Peyer's patch (tissue), 4 donors: ENCODE measurements around the gene C3orf20. TPM values are rescaled to one million over a fixed set of nuclear protein-coding genes. Genes with fewer than 3 reads are reported as not detected.
A peak's percentile ranks its signal among the peaks of the same experiment; 100 is the strongest.

Experiments
- DNase-seq, 3 donors: peaks; one replicate each; pipeline ENCODE4 v3.0.0-alpha.2; 2017 to 2019
- H3K27ac ChIP-seq, 4 donors: fragments of 200-600 bp; sonication (generic); one replicate each; pipeline ENCODE4 v1.5.1; 2016 to 2019
- H3K27me3 ChIP-seq, 2 donors: fragments of 200-600 bp; sonication (generic); one replicate each; pipeline ENCODE4 v1.5.1; 2019
- H3K36me3 ChIP-seq, 3 donors: fragments of 200-600 bp; sonication (generic); one replicate each; pipeline ENCODE4 v1.5.1; 2016 to 2019
- H3K4me1 ChIP-seq, 4 donors: fragments of 200-600 bp; sonication (generic); one replicate each; pipeline ENCODE4 v1.5.1; 2016 to 2019
- H3K4me3 ChIP-seq, 4 donors: fragments of 200-600 bp; sonication (generic); 1 replicate in 3 of 4; 2 replicates in 1 of 4; pipeline ENCODE4 v1.5.1; 2016 to 2019; ENCODE audit warnings: mild to moderate bottlenecking in 1 of 4
- H3K9me3 ChIP-seq, 4 donors: fragments of 200-600 bp; sonication (generic); one replicate each; pipeline ENCODE4 v1.5.1; 2016 to 2019; ENCODE audit warnings: mild to moderate bottlenecking in 1 of 4
- POLR2A ChIP-seq, 2 donors: fragments of 450-650 bp; IDR thresholded peaks; one replicate each; pipeline ENCODE4 v1.5.1; 2017; ENCODE audit warnings: antibody characterized with exemption in 2 of 2, mild to moderate bottlenecking in 2 of 2, moderate library complexity in 2 of 2
- total RNA-seq, 4 donors: library from RNA; depleted of rRNA; stranded (reverse); fragments of >200 nt; gene quantifications; one replicate each; pipeline ENCODE4 v1.1.0, GENCODE V29; 2016
- TF ChIP-seq, protein P1 (sequence below), 6 experiments: fragments of 450-650 bp in 4 of 6; fragments of 200-600 bp in 2 of 6; sonication (generic) in 1 of 6; IDR thresholded peaks; one replicate each; pipeline ENCODE4 v1.5.1; 2017 to 2019; ENCODE audit warnings: antibody characterized with exemption in 6 of 6, mild to moderate bottlenecking in 3 of 6, moderate library complexity in 1 of 6

The C3orf20 gene
- total RNA-seq, 4 donors from 2014 or later, result not detected

DNA sequence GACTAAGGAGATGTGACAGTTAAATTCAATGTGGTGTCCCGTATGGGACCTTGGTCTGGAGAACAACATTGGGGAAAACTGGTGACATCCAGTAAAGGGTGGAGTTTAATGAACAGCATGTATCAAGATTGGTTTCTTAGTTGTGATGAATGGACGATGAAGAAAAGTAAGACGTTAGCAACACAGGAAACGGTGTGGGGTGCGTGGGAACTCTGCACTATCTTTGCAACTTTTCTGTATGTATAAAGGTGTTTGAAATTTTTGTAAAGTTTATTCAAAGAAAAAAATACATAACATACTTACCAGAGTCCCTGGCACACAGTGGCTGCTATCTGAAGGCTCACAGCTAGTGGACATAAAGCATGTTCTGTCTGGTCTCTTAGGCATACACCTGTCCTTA is 29.5 kb upstream of the C3orf20 start:
- no peak overlapping the region for H3K4me3 ChIP-seq
- H3K27ac ChIP-seq, result no peak overlapping the region
- no peaks in the 10 kb centered on the region for H3K36me3 ChIP-seq
- no peaks in the 10 kb centered on the region for H3K9me3 ChIP-seq
- DNase-seq, result no peak
- H3K27me3 ChIP-seq, result no peaks in the 10 kb centered on the region
- peaks cover 0 to 17% (median 0%) of the 10 kb centered on the region in 4 donors for H3K4me1 ChIP-seq
- no peak for TF ChIP-seq POLR2A (IDR thresholded peaks at IDR 0.05)
- TF ChIP-seq, protein P1, sequence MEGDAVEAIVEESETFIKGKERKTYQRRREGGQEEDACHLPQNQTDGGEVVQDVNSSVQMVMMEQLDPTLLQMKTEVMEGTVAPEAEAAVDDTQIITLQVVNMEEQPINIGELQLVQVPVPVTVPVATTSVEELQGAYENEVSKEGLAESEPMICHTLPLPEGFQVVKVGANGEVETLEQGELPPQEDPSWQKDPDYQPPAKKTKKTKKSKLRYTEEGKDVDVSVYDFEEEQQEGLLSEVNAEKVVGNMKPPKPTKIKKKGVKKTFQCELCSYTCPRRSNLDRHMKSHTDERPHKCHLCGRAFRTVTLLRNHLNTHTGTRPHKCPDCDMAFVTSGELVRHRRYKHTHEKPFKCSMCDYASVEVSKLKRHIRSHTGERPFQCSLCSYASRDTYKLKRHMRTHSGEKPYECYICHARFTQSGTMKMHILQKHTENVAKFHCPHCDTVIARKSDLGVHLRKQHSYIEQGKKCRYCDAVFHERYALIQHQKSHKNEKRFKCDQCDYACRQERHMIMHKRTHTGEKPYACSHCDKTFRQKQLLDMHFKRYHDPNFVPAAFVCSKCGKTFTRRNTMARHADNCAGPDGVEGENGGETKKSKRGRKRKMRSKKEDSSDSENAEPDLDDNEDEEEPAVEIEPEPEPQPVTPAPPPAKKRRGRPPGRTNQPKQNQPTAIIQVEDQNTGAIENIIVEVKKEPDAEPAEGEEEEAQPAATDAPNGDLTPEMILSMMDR (IDR thresholded peaks at IDR 0.05), result no peak

DNA sequence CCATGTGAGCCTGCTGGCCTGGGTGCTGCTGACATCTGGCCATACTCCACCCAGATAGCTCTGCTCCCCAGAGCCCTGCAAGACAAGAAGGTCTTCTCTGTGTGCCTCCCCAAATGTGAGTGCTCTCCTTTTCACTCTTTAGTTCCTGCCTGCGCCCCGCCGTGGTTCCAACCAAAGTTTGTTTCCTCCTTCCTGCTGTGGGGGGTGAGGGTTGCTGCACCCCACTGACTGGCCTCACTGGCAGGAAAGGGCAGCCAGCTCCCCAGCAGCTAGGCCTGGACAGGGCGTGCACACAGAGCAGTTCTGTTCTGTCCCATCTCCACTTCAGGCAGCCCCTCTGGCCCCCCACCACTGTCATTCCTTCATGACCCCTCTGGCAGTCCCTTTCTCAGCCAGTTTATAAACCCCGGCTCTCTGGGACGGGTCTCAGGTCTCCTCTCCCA is 28.8 kb upstream of the C3orf20 start:
- Histone ChIP-seq H3K27me3 (no peaks in the 10 kb centered on the region), H3K4me3 (no peak overlapping the region), H3K27ac (no peak overlapping the region), H3K36me3 (no peaks in the 10 kb centered on the region), H3K4me1 (peaks cover 0 to 17% (median 0%) of the 10 kb centered on the region in 4 donors), H3K9me3 (no peaks in the 10 kb centered on the region)
- DNase-seq, result no peak
- TF ChIP-seq POLR2A (IDR thresholded peaks at IDR 0.05), result no peak
- TF ChIP-seq, protein P1 (IDR thresholded peaks at IDR 0.05), result no peak

DNA sequence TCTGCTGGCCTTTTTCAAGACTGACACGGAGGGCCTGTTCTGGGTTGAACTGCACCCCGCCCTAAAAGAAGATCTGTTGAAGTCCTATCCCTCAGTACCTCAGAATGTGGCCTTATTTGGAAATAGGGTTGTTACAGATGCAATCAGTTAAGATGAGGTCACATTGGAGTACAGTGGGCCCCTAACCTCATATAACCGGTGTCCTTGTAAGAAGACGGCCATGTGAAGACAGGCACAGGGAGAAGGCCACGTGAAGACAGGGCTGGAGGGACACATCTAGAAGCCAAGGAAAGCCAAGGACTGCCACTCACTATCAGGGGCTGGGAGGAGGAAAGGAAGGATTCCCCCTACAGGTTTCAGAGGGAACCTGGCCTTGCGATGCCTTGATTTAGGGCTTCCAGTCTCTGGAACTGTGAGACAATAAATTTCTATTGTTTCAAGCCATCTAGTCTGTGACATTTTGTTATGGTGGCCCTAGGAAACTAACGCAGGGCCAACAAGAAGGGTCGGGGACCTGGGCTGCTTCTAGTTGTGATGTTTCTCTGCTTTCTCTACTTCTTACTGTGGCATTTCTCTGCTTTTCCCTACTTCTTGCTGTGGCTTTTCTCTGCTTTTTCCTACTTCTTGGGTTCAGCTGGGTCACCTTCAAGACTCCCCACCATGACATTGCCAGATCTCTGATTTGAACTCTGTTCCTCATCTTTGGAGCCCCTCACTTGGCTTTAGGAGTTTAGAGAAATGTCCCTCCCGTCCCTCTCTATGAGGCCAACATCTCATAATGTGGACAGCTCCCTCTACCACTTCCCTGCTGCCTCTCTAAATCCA is 28.1 kb upstream of the C3orf20 start:
- TF ChIP-seq, protein P1 (IDR thresholded peaks at IDR 0.05), result no peak
- H3K27ac ChIP-seq, result no peak overlapping the region
- H3K27me3 ChIP-seq, result no peaks in the 10 kb centered on the region
- H3K9me3 ChIP-seq, result no peaks in the 10 kb centered on the region
- DNase-seq, result no peak
- H3K4me3 ChIP-seq, result no peak overlapping the region
- peaks cover 0 to 17% (median 0%) of the 10 kb centered on the region in 4 donors for H3K4me1 ChIP-seq
- H3K36me3 ChIP-seq, result no peaks in the 10 kb centered on the region

DNA sequence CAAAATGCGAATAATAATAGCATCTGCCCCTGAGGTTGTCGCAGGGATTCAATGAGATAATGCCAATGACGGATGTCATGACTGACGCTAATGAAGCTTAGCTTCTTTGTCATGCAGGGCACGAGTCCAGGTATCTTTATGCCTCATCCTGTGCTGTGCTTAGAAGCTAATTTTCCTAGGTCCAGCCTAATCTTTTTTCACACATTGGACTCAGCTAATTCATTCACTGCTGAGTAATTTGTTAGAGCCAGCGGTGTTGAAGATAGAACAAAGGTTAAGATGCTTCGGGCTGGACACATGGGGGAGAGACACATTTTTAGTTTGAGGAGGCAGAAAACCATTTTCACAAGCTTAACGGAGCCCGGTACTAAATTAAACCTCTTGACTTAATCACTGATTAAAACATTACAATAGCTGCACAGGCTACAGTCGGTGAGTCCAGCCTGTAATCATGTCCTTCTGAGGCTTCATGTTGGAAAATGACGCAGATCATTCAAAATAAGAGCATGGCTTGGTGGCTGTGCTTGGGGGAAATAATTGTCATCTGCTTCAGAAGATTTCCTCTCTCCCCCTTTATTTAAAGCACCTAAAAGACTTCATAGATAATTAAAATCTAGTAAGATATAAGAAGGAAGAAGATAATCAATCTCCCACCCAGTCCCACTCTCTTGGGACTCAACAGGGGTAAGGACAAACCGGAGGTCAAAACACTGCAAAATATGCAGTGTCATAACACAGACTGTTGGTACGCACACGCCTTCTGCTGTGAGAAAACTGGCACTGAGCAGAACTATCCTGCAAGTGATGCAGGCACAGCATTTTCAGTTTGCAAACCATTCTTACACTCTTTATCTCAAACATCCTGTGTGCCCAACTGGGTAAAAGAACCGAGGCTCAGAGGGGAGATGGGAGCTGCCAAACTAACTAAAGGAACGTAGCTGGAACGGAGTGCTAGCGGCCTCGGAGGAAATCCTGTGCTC is 26.7 kb upstream of the C3orf20 start:
- no peaks in the 10 kb centered on the region for H3K27me3 ChIP-seq
- H3K4me1 ChIP-seq, result peaks cover 0 to 26% (median 4%) of the 10 kb centered on the region in 4 donors
- H3K4me3 ChIP-seq, result no peak overlapping the region
- H3K36me3 ChIP-seq, result no peaks in the 10 kb centered on the region
- TF ChIP-seq, protein P1 (IDR thresholded peaks at IDR 0.05), result no peak
- no peak for TF ChIP-seq POLR2A (IDR thresholded peaks at IDR 0.05)
- H3K9me3 ChIP-seq, result no peaks in the 10 kb centered on the region
- H3K27ac ChIP-seq, result peak overlapping the region in 1 of 4 donors; percentile 11
- no peak for DNase-seq

DNA sequence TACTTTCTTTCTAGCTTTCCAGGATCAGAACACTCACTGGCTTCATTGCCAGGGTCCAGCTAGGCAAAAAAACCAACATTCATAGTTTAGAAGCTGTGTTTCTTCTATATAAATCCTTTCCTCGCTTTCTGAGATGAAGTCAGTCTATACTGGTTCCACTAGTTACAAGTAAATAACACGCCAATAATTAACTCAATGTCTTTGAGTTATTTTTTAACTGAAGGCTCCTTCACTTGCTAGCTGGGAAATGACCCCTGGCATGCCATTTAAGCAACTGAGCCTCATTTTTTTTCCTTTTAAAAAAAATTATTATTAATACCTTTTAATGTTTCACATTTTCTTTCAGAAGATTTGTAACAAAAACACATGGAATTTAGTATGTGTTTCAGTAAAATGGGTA is 25.5 kb upstream of the C3orf20 start:
- Histone ChIP-seq H3K27me3 (no peaks in the 10 kb centered on the region), H3K36me3 (peaks cover 0 to 9% (median 0%) of the 10 kb centered on the region in 3 donors), H3K27ac (no peak overlapping the region), H3K4me3 (no peak overlapping the region), H3K4me1 (peaks cover 0 to 37% (median 8%) of the 10 kb centered on the region in 4 donors), H3K9me3 (no peaks in the 10 kb centered on the region)
- DNase-seq, result no peak
- TF ChIP-seq, protein P1 (IDR thresholded peaks at IDR 0.05), result no peak
- no peak for TF ChIP-seq POLR2A (IDR thresholded peaks at IDR 0.05)
